ENCODE results near the gene SPDYE2B. TPM values are rescaled to one million over a fixed set of nuclear protein-coding genes. Genes with fewer than 3 reads are reported as not detected.

The SPDYE2B gene, protein sequence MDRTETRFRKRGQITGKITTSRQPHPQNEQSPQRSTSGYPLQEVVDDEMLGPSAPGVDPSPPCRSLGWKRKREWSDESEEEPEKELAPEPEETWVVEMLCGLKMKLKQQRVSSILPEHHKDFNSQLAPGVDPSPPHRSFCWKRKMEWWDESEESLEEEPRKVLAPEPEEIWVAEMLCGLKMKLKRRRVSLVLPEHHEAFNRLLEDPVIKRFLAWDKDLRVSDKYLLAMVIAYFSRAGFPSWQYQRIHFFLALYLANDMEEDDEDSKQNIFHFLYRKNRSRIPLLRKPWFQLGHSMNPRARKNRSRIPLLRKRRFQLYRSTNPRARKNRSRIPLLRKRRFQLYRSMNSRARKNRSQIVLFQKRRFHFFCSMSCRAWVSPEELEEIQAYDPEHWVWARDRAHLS
- total RNA-seq: not detected in 2 replicates

DNA sequence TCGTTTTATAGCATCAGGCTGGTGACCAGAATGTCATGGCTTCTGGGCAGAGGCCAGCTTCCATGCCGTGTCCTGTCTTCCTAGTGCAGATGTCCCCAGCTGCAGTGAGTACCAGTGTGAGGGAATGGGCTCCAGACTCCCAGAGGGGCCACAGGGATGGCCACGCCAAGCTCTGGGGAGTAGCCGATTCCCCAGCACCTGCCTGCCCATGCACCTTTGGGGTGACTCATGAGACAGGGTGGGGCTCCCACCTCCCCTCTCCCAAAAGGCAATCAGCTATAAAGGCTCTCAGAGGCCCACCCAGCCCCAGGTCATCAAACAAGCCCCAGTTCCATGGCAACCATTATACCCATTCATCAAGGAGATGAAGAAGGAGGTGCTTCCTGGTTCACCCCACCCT, at the start of gene SPDYE2B:
Gene SPDYE2B, plus strand, starts transcription at position 396 of the 400 bp plus-strand sequence. CDS start 2,030 bp downstream, outside the sequence.

DNA sequence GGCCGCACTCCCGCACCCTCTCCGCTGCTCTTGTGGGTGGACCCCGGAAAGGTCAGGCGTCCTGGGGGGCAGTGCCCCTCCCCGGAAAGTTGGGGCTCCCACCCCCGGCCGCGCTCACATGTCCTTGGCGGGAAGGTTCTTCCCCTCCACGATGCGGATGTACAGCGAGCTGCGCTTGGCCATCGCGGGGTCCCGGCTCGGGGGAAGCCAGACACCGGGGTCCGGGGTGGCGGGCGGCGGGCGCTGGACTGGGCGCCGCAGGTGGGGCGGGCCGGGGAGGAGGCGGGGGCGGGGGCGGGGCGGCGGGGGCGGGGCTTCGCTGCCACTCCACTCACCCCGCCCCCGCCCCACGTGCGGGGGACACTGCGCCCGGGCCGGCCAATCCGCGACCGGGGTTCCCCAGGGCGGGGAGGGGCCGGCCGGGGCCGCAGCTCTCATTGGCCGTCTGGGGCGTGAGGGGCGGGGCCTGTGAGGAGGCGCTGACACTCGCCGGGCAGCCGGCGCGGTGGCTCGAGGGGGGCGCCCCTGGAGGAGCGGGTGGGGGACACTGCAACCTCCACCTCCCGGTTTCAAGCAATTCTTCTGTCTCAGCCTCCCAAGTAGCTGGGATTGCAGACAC, 33.5 kb upstream of the SPDYE2B start, which contains the start of gene RASA4:
Gene RASA4, minus strand, starts transcription at position 250 of the 619 bp plus-strand sequence. Its CDS starts 67 bp downstream, at position 183.

DNA sequence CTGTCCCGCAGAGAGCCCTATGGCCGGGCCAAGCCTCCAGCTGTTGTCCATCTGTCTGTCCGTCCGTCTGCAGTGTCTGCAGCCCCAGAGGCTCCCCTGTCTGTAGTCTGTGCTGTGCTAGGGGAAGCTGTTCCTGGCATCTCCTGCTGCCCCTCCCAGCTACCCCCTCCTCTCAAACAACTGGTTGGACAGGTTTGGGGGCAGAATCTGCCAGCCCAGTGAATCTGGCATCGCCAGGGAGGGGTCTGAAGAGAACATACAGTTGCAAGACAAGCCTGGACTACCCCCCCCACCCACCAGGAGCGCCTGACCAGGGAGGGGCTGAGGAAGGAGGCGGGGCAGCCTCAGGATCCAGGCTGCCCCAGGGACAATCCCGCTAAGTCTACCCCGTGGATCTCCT, 7.4 kb upstream of the SPDYE2B start, which contains the start of gene UPK3BL1:
Gene UPK3BL1, minus strand, starts transcription at position 101 of the 400 bp plus-strand sequence. Its CDS starts 50 bp downstream, at position 51.

DNA sequence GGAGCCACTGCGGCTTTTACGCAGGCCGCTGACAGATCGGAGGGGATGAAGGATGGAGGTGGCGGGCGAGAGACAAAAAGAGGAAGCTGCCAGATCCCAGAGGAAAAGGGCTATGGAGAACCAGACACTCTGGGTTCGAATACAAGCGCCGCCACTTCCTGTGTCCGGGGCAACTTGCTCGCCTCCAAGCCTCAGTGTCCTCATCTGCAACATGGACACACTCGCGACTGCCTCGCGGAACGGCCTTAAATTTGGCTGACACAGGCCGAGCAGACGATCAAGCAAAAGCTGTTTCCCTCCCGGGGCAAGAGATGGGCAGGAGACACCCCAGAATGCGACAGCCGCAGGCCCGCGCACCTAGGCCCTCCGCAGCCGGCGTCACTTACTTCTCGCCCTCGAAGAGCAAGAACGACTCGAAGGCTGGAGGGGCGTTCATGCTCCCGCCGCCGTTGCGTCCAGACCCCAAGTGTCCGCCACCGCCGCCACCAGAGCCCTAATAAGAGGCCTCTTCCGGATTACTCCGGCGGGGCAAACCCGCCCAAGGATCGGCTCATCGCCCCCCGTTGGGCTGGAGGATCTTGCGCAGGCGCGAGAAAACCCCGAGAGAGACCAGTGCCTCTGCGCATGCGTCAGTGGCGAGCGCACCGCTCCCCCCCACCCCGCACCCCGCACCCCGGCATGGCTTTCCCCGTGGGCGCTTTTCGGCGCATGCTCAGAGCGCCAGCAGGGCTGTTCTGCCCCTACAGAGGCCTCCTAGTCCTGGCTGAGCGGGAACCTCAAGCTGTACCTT, 21.2 kb downstream of the SPDYE2B start, which contains the start of gene POLR2J2:
Gene POLR2J2, minus strand, starts transcription at position 498 of the 790 bp plus-strand sequence. Its CDS starts 62 bp downstream, at position 436.

Other genes starting within 250 kb of the SPDYE2B start
- 22.8 and 37.3 TPM in 2 replicates for gene ORAI2, start 216.7 kb upstream of the SPDYE2B start, total RNA-seq
- gene ALKBH4, start 185.5 kb upstream of the SPDYE2B start, total RNA-seq: 10.0 and 10.9 TPM in 2 replicates
- 12.9 and 15.8 TPM in 2 replicates for gene LRWD1, start 185.3 kb upstream of the SPDYE2B start, total RNA-seq
- 39.7 and 40.0 TPM in 2 replicates for gene POLR2J, start 171.4 kb upstream of the SPDYE2B start, total RNA-seq
- gene RASA4B, start 132.5 kb upstream of the SPDYE2B start, total RNA-seq: 1.8 and 2.0 TPM in 2 replicates
- 1.3 and 1.7 TPM in 2 replicates for gene UPK3BL2, start 106.6 kb upstream of the SPDYE2B start, total RNA-seq
- not detected in 2 replicates for gene SPDYE2, start 99.1 kb upstream of the SPDYE2B start, total RNA-seq
- gene POLR2J3, start 77.7 kb upstream of the SPDYE2B start, total RNA-seq: 17.9 and 32.2 TPM in 2 replicates
- 7.0 and 10.6 TPM in 2 replicates for gene RASA4, start 33.6 kb upstream of the SPDYE2B start, total RNA-seq
- 5.5 and 12.9 TPM in 2 replicates for gene UPK3BL1, start 7.5 kb upstream of the SPDYE2B start, total RNA-seq
- gene POLR2J2, start 21.3 kb downstream of the SPDYE2B start, total RNA-seq: 2.1 and 3.9 TPM in 2 replicates
- 7.8 and 8.1 TPM in 2 replicates for gene FAM185A, start 98.7 kb downstream of the SPDYE2B start, total RNA-seq